NCI-H1694 treated with DMSO at 0.1 percent for 48 hours (cell line): ENCODE data around the gene SUSD6.

Source experiments
- DNase-seq: peaks from one replicate; lab custom pipeline; 2025; lab: John Stamatoyannopoulos, UW

Gene SUSD6

GRCh38 chr14:69760810-69761209 lies 149.4 kb downstream of the SUSD6 start:
- no peak for DNase-seq

GRCh38 chr14:69763761-69764510 lies 152.5 kb downstream of the SUSD6 start:
- DNase-seq = no peak
